ENCODE measurements around the gene HSD17B3.

HSD17B3 gene

DNA sequence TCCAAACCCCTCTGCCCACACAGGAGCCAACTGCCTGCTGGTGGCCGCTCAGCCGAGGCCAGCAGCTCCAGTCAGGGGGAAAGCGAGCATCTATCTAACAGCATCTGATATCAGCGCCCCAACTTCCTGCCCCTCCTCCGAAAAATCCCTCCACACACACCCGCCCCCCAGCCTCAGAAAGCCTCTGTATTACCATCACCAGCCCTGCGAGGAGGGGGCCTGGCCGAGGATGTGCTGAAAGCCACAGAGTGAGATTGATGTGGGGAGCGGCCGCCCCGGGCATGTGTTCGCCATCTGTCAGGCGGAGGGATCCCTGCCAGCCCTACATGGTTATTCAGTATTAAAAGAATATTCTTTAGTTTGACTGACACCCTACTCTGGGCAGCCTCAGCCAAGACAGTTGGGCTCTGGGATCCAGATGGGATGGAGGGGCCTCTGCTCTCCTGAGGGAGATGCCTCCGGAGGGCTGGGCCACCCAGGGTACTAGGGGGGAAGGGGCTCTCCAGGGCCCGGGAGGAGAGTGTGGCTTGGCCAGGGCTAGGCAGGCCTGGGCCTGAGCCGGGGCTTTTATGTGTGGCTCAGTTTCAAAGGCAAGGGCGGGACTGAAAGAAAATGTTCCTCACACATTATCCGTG is 98.0 kb downstream of the HSD17B3 start:
- H3K4me3 ChIP-seq (ENCODE audit: low read depth, low read length), result no peak overlapping the region
- DNase-seq (ENCODE audit: low read depth, low spot score), result no peak
- in situ Hi-C loops (cut with HindIII; ENCODE audit: low sequenced_read_pairs), result no loop called here
- TF ChIP-seq, protein P1, sequence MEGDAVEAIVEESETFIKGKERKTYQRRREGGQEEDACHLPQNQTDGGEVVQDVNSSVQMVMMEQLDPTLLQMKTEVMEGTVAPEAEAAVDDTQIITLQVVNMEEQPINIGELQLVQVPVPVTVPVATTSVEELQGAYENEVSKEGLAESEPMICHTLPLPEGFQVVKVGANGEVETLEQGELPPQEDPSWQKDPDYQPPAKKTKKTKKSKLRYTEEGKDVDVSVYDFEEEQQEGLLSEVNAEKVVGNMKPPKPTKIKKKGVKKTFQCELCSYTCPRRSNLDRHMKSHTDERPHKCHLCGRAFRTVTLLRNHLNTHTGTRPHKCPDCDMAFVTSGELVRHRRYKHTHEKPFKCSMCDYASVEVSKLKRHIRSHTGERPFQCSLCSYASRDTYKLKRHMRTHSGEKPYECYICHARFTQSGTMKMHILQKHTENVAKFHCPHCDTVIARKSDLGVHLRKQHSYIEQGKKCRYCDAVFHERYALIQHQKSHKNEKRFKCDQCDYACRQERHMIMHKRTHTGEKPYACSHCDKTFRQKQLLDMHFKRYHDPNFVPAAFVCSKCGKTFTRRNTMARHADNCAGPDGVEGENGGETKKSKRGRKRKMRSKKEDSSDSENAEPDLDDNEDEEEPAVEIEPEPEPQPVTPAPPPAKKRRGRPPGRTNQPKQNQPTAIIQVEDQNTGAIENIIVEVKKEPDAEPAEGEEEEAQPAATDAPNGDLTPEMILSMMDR (IDR thresholded peaks at IDR 0.05; ENCODE audit: low read depth, low read length), result no peak

DNA sequence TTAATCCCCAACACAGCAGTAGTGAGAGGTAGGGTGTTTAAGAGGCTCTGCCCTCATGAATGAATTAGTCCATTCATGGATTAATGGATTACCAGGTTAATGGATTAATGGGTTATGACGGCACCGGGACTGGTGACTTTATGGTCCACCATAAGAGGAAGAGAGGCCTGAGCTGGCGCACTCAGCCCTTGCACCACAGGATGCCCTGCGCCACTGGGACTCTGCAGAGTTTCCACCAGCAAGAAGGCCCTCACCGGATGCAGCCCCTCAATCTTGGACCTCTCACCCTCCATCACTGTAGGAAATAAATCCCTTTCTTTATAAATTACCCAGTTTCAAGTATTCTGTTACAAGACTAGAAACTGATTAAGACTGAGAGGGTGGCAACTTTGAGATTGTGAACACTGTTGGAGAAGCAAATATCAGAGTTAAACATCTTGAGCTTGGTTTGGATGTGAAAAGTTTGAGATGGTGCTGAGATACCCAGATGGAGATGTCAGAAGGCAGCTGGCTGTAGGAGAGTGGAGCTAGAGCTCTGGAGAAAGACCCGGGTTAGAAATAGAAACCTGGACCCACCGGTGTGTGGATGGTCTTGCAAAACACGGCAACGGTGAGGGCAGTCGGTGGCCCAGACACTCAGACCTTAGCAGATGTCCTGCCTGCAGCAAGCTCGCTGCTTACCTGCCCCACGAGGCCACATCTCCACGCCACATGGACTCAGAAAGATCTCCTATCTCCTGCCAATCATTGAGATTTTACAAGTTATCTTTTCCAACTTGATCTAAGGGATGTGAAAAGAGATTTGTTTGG is 98.8 kb downstream of the HSD17B3 start:
- in situ Hi-C loops (cut with HindIII; ENCODE audit: low sequenced_read_pairs), result no loop called here
- H3K4me3 ChIP-seq (ENCODE audit: low read depth, low read length), result no peak overlapping the region
- no peak for DNase-seq (ENCODE audit: low read depth, low spot score)
- TF ChIP-seq, protein P1 (IDR thresholded peaks at IDR 0.05; ENCODE audit: low read depth, low read length), result no peak

DNA sequence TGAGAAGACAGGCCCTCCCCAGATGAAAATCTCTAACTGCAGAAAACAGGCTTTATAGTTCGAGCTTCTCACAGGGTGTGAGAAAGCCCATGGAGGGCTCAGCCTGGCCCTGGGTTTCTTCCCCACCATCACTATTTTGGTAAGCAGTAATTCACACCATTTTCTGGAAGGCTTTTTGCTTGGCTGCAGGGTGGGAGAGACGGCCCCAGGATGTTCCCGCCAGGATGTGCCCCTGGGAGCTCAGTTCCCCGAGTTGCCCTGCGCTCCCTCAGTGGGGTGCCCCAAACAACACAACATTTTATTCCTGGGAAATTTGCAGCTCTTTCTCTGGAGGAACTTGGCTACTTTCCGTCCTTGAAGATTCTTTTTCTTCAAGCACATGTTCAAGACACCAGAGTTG is 100.8 kb downstream of the HSD17B3 start:
- TF ChIP-seq, protein P1 (IDR thresholded peaks at IDR 0.05; ENCODE audit: low read depth, low read length), result no peak
- DNase-seq (ENCODE audit: low read depth, low spot score), result no peak
- H3K4me3 ChIP-seq (ENCODE audit: low read depth, low read length), result no peak overlapping the region
- in situ Hi-C loops (cut with HindIII; ENCODE audit: low sequenced_read_pairs), result no loop called here

DNA sequence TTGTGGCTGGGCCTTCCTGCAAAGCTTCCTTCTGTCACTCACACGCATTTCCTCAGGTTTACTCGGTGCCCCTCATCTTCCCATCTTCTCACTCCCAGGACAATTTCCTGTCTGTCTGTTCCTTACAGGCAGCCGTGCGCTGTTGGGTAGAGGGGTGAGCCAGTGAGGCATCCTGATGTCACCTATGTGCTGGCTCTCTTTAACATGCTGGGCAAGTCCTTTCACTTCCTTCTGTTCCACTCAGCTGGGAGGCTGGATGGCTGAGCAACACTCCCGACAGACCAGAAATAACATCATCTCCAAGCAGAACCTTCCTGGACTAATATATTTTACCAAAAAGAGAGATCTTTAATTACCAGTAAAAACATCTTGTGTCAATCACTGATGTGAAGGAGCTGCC is 103.0 kb downstream of the HSD17B3 start:
- in situ Hi-C loops (cut with HindIII; ENCODE audit: low sequenced_read_pairs), result no loop called here

DNA sequence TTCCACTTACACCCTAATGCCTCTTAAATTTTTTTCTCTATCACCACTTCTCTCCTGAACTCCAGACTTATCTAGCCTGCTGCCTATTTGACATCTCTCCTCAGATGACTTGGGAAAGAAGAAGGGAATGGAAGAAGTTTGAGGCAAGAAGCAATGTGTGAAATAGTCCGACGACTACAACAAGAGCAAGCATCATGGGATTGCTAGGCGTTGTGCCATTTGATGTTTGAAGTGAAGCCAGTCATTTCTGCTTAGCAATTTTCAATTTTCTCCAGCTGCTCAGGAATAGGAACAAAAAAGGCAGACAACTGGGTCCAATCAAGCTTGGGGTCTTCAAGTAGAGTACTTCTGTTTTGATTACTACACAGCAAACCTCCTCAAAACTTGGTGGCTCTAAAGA is 106.4 kb downstream of the HSD17B3 start:
- TF ChIP-seq, protein P1 (IDR thresholded peaks at IDR 0.05; ENCODE audit: low read depth, low read length), result no peak

More for the DNA sequence above, 103.0 kb downstream of the HSD17B3 start:
- DNase-seq (ENCODE audit: low read depth, low spot score), result no peak
- TF ChIP-seq, protein P1 (IDR thresholded peaks at IDR 0.05; ENCODE audit: low read depth, low read length), result no peak
- no peak overlapping the region for H3K4me3 ChIP-seq (ENCODE audit: low read depth, low read length)

DNA sequence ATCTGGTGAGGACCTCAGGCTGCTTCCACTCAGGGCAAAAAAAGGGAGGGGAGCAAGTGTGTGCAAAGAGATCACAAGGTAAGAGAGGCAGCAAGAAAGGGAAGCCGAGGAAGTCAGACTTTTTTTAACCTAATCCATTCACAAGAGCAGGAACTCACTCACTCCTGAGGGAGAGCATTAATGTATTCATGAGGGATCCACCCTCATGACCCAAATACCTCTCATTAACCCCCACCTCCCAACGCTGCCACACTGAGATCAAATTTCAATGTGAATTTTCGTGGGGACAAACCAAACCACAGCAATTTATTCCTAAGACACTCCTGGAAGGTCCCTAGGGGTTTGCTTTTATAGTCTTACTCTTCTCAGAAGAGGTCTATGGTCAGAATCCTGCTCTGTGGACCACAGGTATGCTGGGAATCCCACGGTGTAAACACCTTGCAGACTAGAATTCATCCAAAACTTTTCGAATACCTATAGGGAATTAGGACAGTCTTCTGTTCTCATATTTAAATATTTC is 108.7 kb downstream of the HSD17B3 start:
- DNase-seq (ENCODE audit: low read depth, low spot score), result no peak
- TF ChIP-seq, protein P1 (IDR thresholded peaks at IDR 0.05; ENCODE audit: low read depth, low read length), result no peak
- in situ Hi-C loops (cut with HindIII; ENCODE audit: low sequenced_read_pairs), result no loop called here
- no peak overlapping the region for H3K4me3 ChIP-seq (ENCODE audit: low read depth, low read length)

More for the DNA sequence above, 106.4 kb downstream of the HSD17B3 start:
- no peak overlapping the region for H3K4me3 ChIP-seq (ENCODE audit: low read depth, low read length)
- no peak for DNase-seq (ENCODE audit: low read depth, low spot score)
- in situ Hi-C loops (cut with HindIII; ENCODE audit: low sequenced_read_pairs), result no loop called here
